Fibroblast of lung (primary cell): Measurements from ENCODE around the gene SLC1A4.

ENCODE experiments used
- CTCF ChIP-seq, 2 donors: IDR thresholded peaks in 1 of 2; conservative IDR thresholded peaks in 1 of 2; 1 replicate in 1 of 2; 2 replicates in 1 of 2; pipeline ENCODE4 v1.5.1; 2011 to 2012; ENCODE audit warnings: low read length in 2 of 2, control low read depth in 1 of 2, inconsistent platforms in 1 of 2, low read depth in 1 of 2, mild to moderate bottlenecking in 1 of 2
- EZH2 ChIP-seq: IDR thresholded peaks from 2 replicates; pipeline ENCODE4 v1.5.1; 2012; ENCODE audit warnings: low read length, control low read depth, mild to moderate bottlenecking; ENCODE audit errors: missing control alignments

DNA sequence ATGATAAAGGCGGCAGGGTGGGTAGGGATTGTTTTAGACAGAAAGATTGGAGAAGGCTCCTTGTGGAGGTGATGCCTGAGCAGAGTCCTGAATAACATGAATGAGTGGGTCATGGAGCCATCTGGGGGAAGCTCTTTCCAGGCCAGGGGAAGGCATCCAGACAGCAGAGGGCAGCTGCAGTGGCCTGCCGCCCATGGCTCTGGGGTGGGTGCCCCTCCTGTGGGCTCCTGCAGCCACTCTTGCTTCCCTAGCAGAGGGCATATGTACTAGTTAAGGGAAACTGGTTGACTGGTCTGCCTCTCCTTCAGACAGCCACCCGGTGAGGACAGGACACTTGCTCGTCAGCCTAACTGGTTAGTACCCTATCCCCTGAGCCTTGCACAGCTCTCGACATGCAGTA is 46.5 kb upstream of the SLC1A4 start:
- TF ChIP-seq CTCF (conservative IDR thresholded peaks at IDR 0.05 in 1 of 2, IDR thresholded peaks at IDR 0.05 in 1 of 2; ENCODE audit: low read depth in 1 of 2, low read length in 2 of 2), result no peak
- TF ChIP-seq EZH2, result no peak
